H9 (cell line): ENCODE data around the gene AADAC. TPM values are rescaled to one million over a fixed set of nuclear protein-coding genes. Genes with fewer than 3 reads are reported as not detected.

ENCODE experiments used
- DNase-seq: peaks from one replicate; pipeline ENCODE4 v3.0.0-alpha.2; 2017
- H2AFZ ChIP-seq: one replicate; pipeline ENCODE4 v1.6.1; 2013; ENCODE audit warnings: mild to moderate bottlenecking, low read length, control low read depth, moderate library complexity
- H2AK5ac ChIP-seq: 2 replicates; pipeline ENCODE4 v1.6.1; 2013; ENCODE audit warnings: low read length, control low read depth, mixed read lengths; ENCODE audit not compliant: insufficient read length
- H2BK120ac ChIP-seq: one replicate; pipeline ENCODE4 v1.6.1; 2013; ENCODE audit warnings: low read depth, mild to moderate bottlenecking, low read length, control low read depth, inconsistent platforms; ENCODE audit not compliant: poor library complexity, severe bottlenecking
- H2BK12ac ChIP-seq: 2 replicates; pipeline ENCODE4 v1.6.1; 2013; ENCODE audit warnings: low read length, control low read depth, mixed read lengths, low read depth; ENCODE audit not compliant: insufficient read length
- H2BK15ac ChIP-seq: 2 replicates; pipeline ENCODE4 v1.6.1; 2013; ENCODE audit warnings: low read depth, low read length, control low read depth
- H2BK20ac ChIP-seq: one replicate; pipeline ENCODE4 v1.6.1; 2013; ENCODE audit warnings: low read depth, mild to moderate bottlenecking, low read length, control low read depth, inconsistent platforms; ENCODE audit not compliant: poor library complexity, severe bottlenecking
- H2BK5ac ChIP-seq: 2 replicates; pipeline ENCODE4 v1.6.1; 2013; ENCODE audit warnings: low read length, control low read depth, mixed read lengths; ENCODE audit not compliant: insufficient read length
- H3K14ac ChIP-seq: 2 replicates; pipeline ENCODE4 v1.6.1; 2013; ENCODE audit warnings: low read length, control low read depth; ENCODE audit not compliant: insufficient read depth
- H3K18ac ChIP-seq: 2 replicates; pipeline ENCODE4 v1.6.1; 2013; ENCODE audit warnings: low read depth, mild to moderate bottlenecking, mixed read lengths, low read length, control low read depth; ENCODE audit not compliant: insufficient read length
- H3K23ac ChIP-seq: 2 replicates; pipeline ENCODE4 v1.6.1; 2013; ENCODE audit warnings: low read length, control low read depth, mixed read lengths, low read depth; ENCODE audit not compliant: insufficient read length
- H3K23me2 ChIP-seq: 2 replicates; pipeline ENCODE4 v1.6.1; 2013; ENCODE audit warnings: low read depth, mild to moderate bottlenecking, mixed read lengths, low read length, control low read depth; ENCODE audit not compliant: insufficient read length, poor library complexity, severe bottlenecking
- H3K27ac ChIP-seq: 2 replicates; pipeline ENCODE4 v1.5.1; 2013; ENCODE audit warnings: low read length, control low read depth, mixed read lengths, low read depth; ENCODE audit not compliant: insufficient read length
- H3K27me3 ChIP-seq: 2 replicates; pipeline ENCODE4 v1.6.1; 2013; ENCODE audit warnings: low read length, control low read depth, inconsistent platforms; ENCODE audit not compliant: insufficient read depth
- H3K4ac ChIP-seq: 2 replicates; pipeline ENCODE4 v1.6.1; 2013; ENCODE audit warnings: low read depth, mild to moderate bottlenecking, control low read depth, inconsistent platforms, low read length, moderate library complexity
- H3K4me1 ChIP-seq: 2 replicates; pipeline ENCODE4 v1.6.1; 2013; ENCODE audit warnings: low read length, control low read depth, inconsistent platforms; ENCODE audit not compliant: insufficient read depth
- H3K4me2 ChIP-seq: 2 replicates; pipeline ENCODE4 v1.6.1; 2013; ENCODE audit warnings: low read length, control low read depth, mixed read lengths; ENCODE audit not compliant: insufficient read length, insufficient read depth
- H3K56ac ChIP-seq: 2 replicates; pipeline ENCODE4 v1.6.1; 2013; ENCODE audit warnings: low read depth, mild to moderate bottlenecking, mixed read lengths, low read length, control low read depth; ENCODE audit not compliant: insufficient read length
- H3K79me1 ChIP-seq: 2 replicates; pipeline ENCODE4 v1.6.1; 2013; ENCODE audit warnings: low read depth, mild to moderate bottlenecking, moderate library complexity, low read length, control low read depth, inconsistent platforms; ENCODE audit not compliant: insufficient read depth, poor library complexity, severe bottlenecking
- H3K79me2 ChIP-seq: 2 replicates; pipeline ENCODE4 v1.6.1; 2013; ENCODE audit warnings: low read length, control low read depth, inconsistent platforms; ENCODE audit not compliant: insufficient read depth
- H3K9ac ChIP-seq: 2 replicates; pipeline ENCODE4 v1.6.1; 2013; ENCODE audit warnings: low read length, control low read depth, mixed read lengths; ENCODE audit not compliant: insufficient read length; ENCODE audit errors: extremely low read depth
- H3K9me3 ChIP-seq: one replicate; pipeline ENCODE4 v1.6.1; 2013; ENCODE audit warnings: low read depth, low read length, inconsistent platforms; ENCODE audit not compliant: control insufficient read depth
- H3T11ph ChIP-seq: one replicate; pipeline ENCODE4 v1.6.1; 2013; ENCODE audit warnings: mild to moderate bottlenecking, low read length, control low read depth, inconsistent platforms
- H4K20me1 ChIP-seq: one replicate; pipeline ENCODE4 v1.6.1; 2013; ENCODE audit not compliant: control insufficient read depth, insufficient read length, insufficient read depth
- H4K5ac ChIP-seq: 2 replicates; pipeline ENCODE4 v1.6.1; 2013; ENCODE audit warnings: low read depth, mild to moderate bottlenecking, mixed read lengths, low read length, control low read depth; ENCODE audit not compliant: insufficient read length
- H4K8ac ChIP-seq: replicated peaks from 2 replicates; pipeline ENCODE4 v1.6.1; 2013; ENCODE audit warnings: low read length, control low read depth, mixed read lengths, low read depth; ENCODE audit not compliant: insufficient read length
- H4K91ac ChIP-seq: 2 replicates; pipeline ENCODE4 v1.6.1; 2013; ENCODE audit warnings: low read depth, mild to moderate bottlenecking, moderate library complexity, mixed read lengths, low read length, control low read depth; ENCODE audit not compliant: insufficient read length
- H3K27ac Mint-ChIP-seq, 3 experiments: 2 replicates in 2 of 3; 3 replicates in 1 of 3; pipeline ENCODE4 v1.8.0; 2020 to 2021; ENCODE audit warnings: mixed read lengths in 3 of 3, mild to moderate bottlenecking in 1 of 3, moderate library complexity in 1 of 3
- H3K27me3 Mint-ChIP-seq: 2 replicates; pipeline ENCODE4 v1.8.0; 2021; ENCODE audit warnings: low read depth, mild to moderate bottlenecking, moderate library complexity, mixed read lengths
- H3K36me3 Mint-ChIP-seq, 3 experiments: 2 replicates in 2 of 3; 3 replicates in 1 of 3; pipeline ENCODE4 v1.8.0; 2020 to 2021; ENCODE audit warnings: low read depth in 3 of 3, mixed read lengths in 3 of 3; ENCODE audit not compliant: insufficient read depth in 1 of 3
- H3K4me1 Mint-ChIP-seq, 2 experiments: 2 replicates each; pipeline ENCODE4 v1.8.0; 2020; ENCODE audit warnings: mixed read lengths in 2 of 2
- H3K4me3 Mint-ChIP-seq, 2 experiments: 2 replicates in 1 of 2; 3 replicates in 1 of 2; pipeline ENCODE4 v1.8.0; 2020 to 2021; ENCODE audit warnings: mild to moderate bottlenecking in 2 of 2, mixed read lengths in 2 of 2, moderate library complexity in 1 of 2
- H3K9me3 Mint-ChIP-seq, 2 experiments: 2 replicates in 1 of 2; 3 replicates in 1 of 2; pipeline ENCODE4 v1.8.0; 2020; ENCODE audit warnings: mild to moderate bottlenecking in 2 of 2, mixed read lengths in 2 of 2, moderate library complexity in 1 of 2
- CTCF ChIP-seq: fragments of 200-600 bp; sonication (generic); conservative IDR thresholded peaks from 3 replicates; pipeline ENCODE4 v1.8.0; 2021; ENCODE audit warnings: antibody characterized with exemption, mild to moderate bottlenecking
- WGBS: extraction: QIAGEN DNeasy Blood & Tissue Kit; methylation state at CpG from one replicate; pipeline ENCODE4 v1.1.7; 2013; ENCODE audit warnings: missing lambda C conversion rate, low lambda C conversion rate, mixed read lengths; ENCODE audit not compliant: insufficient read length; ENCODE audit errors: extremely low coverage; 5-methylcytosine and 5-hydroxymethylcytosine counted together
- total RNA-seq: library from RNA; stranded (reverse); gene quantifications from 2 replicates; pipeline ENCODE4 v1.2.1, GENCODE V29; 2021

The AADAC gene
- total RNA-seq, 1 experiment from 2014 or later: not detected

- Histone ChIP-seq H3K79me2 (no peaks in the 10 kb centered on the region), H3K9me3 (no peaks in the 10 kb centered on the region), H3K79me1 (no peaks in the 10 kb centered on the region), H3K9ac (no peak overlapping the region), H3K56ac (no peak overlapping the region), H4K20me1 (no peaks in the 10 kb centered on the region), H3K18ac (no peak overlapping the region), H3K4me2 (no peak overlapping the region), H3K23ac (no peak overlapping the region), H3K27me3 (no peaks in the 10 kb centered on the region), H3K14ac (no peak overlapping the region), H2AK5ac (no peak overlapping the region), H2BK12ac (no peak overlapping the region), H3K4ac (no peak overlapping the region), H3T11ph (no peak overlapping the region), H2BK5ac (no peak overlapping the region), H4K91ac (no peak overlapping the region), H2BK15ac (no peak overlapping the region), H3K27ac (no peak overlapping the region), H2AFZ (no peak overlapping the region), H4K5ac (no peak overlapping the region), H3K4me1 (no peaks in the 10 kb centered on the region), H3K23me2 (no peaks in the 10 kb centered on the region), H4K8ac (no peak overlapping the region), H2BK120ac (no peak overlapping the region), H2BK20ac (no peak overlapping the region)
- TF ChIP-seq CTCF: no peak
- no peaks in the 10 kb centered on the region for H3K27me3 Mint-ChIP-seq
- DNase-seq: no peak
- no CpG with 5 or more reads among the region's 2 CpGs for WGBS
- H3K4me1 Mint-ChIP-seq: no peaks in the 10 kb centered on the region
- H3K36me3 Mint-ChIP-seq: no peaks in the 10 kb centered on the region
- no peak overlapping the region; a peak in 1 of 7 replicates for H3K27ac Mint-ChIP-seq
- no peaks in the 10 kb centered on the region for H3K9me3 Mint-ChIP-seq
- no peak overlapping the region for H3K4me3 Mint-ChIP-seq
Measured at GRCh38 chr3:151800431-151800830, 13.5 kb upstream of the AADAC start.
